ENCODE data around the gene ACTL8. TPM values are rescaled to one million over a fixed set of nuclear protein-coding genes. Genes with fewer than 3 reads are reported as not detected.

ACTL8 gene
- total and polyA plus RNA-seq, 2 experiments from 2014 or later: 0.38 to 0.71 TPM

GRCh38 chr1:17802945-17803344, 47.8 kb downstream of the ACTL8 start:
- Histone ChIP-seq H3K36me3 (ENCODE audit: insufficient read depth) (no peaks in the 10 kb centered on the region), H3K27me3 (ENCODE audit: insufficient read depth) (no peaks in the 10 kb centered on the region), H3K9me2 (ENCODE audit: insufficient read depth) (no peaks in the 10 kb centered on the region), H3K4me1 (ENCODE audit: insufficient read depth) (no peaks in the 10 kb centered on the region), H3K4me2 (no peak overlapping the region), H2AFZ (no peak overlapping the region), H3K79me2 (replicated peaks; ENCODE audit: insufficient read depth) (no peaks in the 10 kb centered on the region), H3K4me3 (no peak overlapping the region), H4K20me1 (replicated peaks; ENCODE audit: insufficient read depth) (no peaks in the 10 kb centered on the region), H3K27ac (ENCODE audit: low read depth) (no peak overlapping the region), H3F3A (replicated peaks; ENCODE audit: low read depth) (no peaks in the 10 kb centered on the region)
- Mint-ChIP-seq H3K27me3 (ENCODE audit: insufficient read depth, low read depth, poor library complexity) (no peaks in the 10 kb centered on the region), H3K4me1 (no peaks in the 10 kb centered on the region), H3K9me3 (no peaks in the 10 kb centered on the region; the same call in 1 of the 3 replicates), H3K36me3 (ENCODE audit: low read depth) (no peaks in the 10 kb centered on the region), H3K4me3 (no peak overlapping the region), H3K27ac (no peak overlapping the region)
- DNase-seq (ENCODE audit: low spot score): no peak
- ATAC-seq: no peak
- TF ChIP-seq ZNF331 (CRISPR knock-in tag; IDR thresholded peaks at IDR 0.05; ENCODE audit: low read depth) (no peak), POLR2AphosphoS5 (IDR thresholded peaks at IDR 0.05; ENCODE audit: low read depth) (no peak), JUNB (IDR thresholded peaks at IDR 0.05; ENCODE audit: unreplicated experiment) (no peak), CREB1 (CRISPR knock-in tag; IDR thresholded peaks at IDR 0.05; ENCODE audit: low read depth) (no peak), STAT1 (IDR thresholded peaks at IDR 0.05; ENCODE audit: unreplicated experiment) (no peak), ZNF114 (CRISPR knock-in tag; IDR thresholded peaks at IDR 0.05) (no peak), EZH2 (IDR thresholded peaks at IDR 0.05; ENCODE audit: low read depth, unreplicated experiment) (no peak)

GRCh38 chr1:17805869-17806684, 50.9 kb downstream of the ACTL8 start:
- Histone ChIP-seq H3K4me2 (no peak overlapping the region), H3F3A (replicated peaks; ENCODE audit: low read depth) (no peaks in the 10 kb centered on the region), H3K4me1 (ENCODE audit: insufficient read depth) (no peaks in the 10 kb centered on the region), H3K27ac (ENCODE audit: low read depth) (no peak overlapping the region), H2AFZ (no peak overlapping the region), H3K79me2 (replicated peaks; ENCODE audit: insufficient read depth) (no peaks in the 10 kb centered on the region), H3K27me3 (ENCODE audit: insufficient read depth) (no peaks in the 10 kb centered on the region), H3K4me3 (no peak overlapping the region), H3K9me2 (ENCODE audit: insufficient read depth) (0 out of 2 replicates have a peak, but pooled peaks cover 3% of the 10 kb centered on the region), H4K20me1 (replicated peaks; ENCODE audit: insufficient read depth) (no peaks in the 10 kb centered on the region), H3K36me3 (ENCODE audit: insufficient read depth) (no peaks in the 10 kb centered on the region)
- ATAC-seq (no peak), DNase-seq (ENCODE audit: low spot score) (no peak)
- Mint-ChIP-seq H3K27ac (no peak overlapping the region), H3K4me3 (no peak overlapping the region), H3K9me3 (peaks cover under 1% of the 10 kb centered on the region; the same call in 2 of the 3 replicates), H3K27me3 (ENCODE audit: insufficient read depth, low read depth, poor library complexity) (no peaks in the 10 kb centered on the region), H3K4me1 (no peaks in the 10 kb centered on the region), H3K36me3 (ENCODE audit: low read depth) (no peaks in the 10 kb centered on the region)
- no peak for TF ChIP-seq ZNF114 (CRISPR knock-in tag; IDR thresholded peaks at IDR 0.05)
- TF ChIP-seq REST (IDR thresholded peaks at IDR 0.05; ENCODE audit: unreplicated experiment): no peak
- TF ChIP-seq CREB1 (CRISPR knock-in tag; IDR thresholded peaks at IDR 0.05; ENCODE audit: low read depth): no peak
- TF ChIP-seq STAT1 (IDR thresholded peaks at IDR 0.05; ENCODE audit: unreplicated experiment): no peak
- TF ChIP-seq POLR2AphosphoS5 (IDR thresholded peaks at IDR 0.05; ENCODE audit: low read depth): no peak
- no peak for TF ChIP-seq CTCF (conservative IDR thresholded peaks at IDR 0.05; ENCODE audit: low read depth in 2 of 2)
